ENCODE data around the gene SNX9. TPM values are rescaled to one million over a fixed set of nuclear protein-coding genes. Genes with fewer than 3 reads are reported as not detected.
A peak's percentile ranks its signal among the peaks of the same experiment; 100 is the strongest.
"Not testable (repeated sequence)": the region's sequence is repeated elsewhere in the genome, so short reads cannot be mapped to it uniquely, and the experiment has no call there.

Gene SNX9
- total RNA-seq, 2 donors from 2014 or later = 87.2 to 90.8 TPM

- DNase-seq (ENCODE audit: low spot score) (no peak), ATAC-seq (ENCODE audit: insufficient number of reproducible peaks, low FRiP score, low read depth) (no peak)
- TF ChIP-seq CTCF (IDR thresholded peaks at IDR 0.05) = no peak
- peaks cover 17% of the 10 kb centered on the region for H3K36me3 ChIP-seq
- H3K4me3 ChIP-seq = no peak overlapping the region
- H3K9me3 ChIP-seq = peaks cover 14% of the 10 kb centered on the region
- H3K27me3 ChIP-seq (replicated peaks; ENCODE audit: insufficient read depth) = no peaks in the 10 kb centered on the region
- H3K4me1 ChIP-seq (ENCODE audit: control insufficient read depth in 1 of 2, low read depth in 2 of 2) = no peaks in the 10 kb centered on the region
- H3K27ac ChIP-seq = no peak overlapping the region
These were observed 124.0 kb downstream of the SNX9 start for GRCh38 chr6:157946865-157947532.

GRCh38 chr6:157950899-157951298, 127.9 kb downstream of the SNX9 start:
- peaks cover 14% of the 10 kb centered on the region for H3K9me3 ChIP-seq
- not testable (repeated sequence) for DNase-seq (ENCODE audit: low spot score); H3K4me3 ChIP-seq; H3K27me3 ChIP-seq (replicated peaks; ENCODE audit: insufficient read depth); ATAC-seq (ENCODE audit: insufficient number of reproducible peaks, low FRiP score, low read depth); H3K36me3 ChIP-seq; H3K27ac ChIP-seq
- H3K4me1 ChIP-seq (ENCODE audit: control insufficient read depth in 1 of 2, low read depth in 2 of 2) = peaks cover 0 to 13% of the 10 kb centered on the region in 2 donors

GRCh38 chr6:157951828-157952227, 128.8 kb downstream of the SNX9 start:
- H3K9me3 ChIP-seq = peaks cover 14% of the 10 kb centered on the region
- DNase-seq (ENCODE audit: low spot score) (no peak), ATAC-seq (ENCODE audit: insufficient number of reproducible peaks, low FRiP score, low read depth) (no peak)
- TF ChIP-seq CTCF (IDR thresholded peaks at IDR 0.05) = no peak
- H3K4me1 ChIP-seq (ENCODE audit: control insufficient read depth in 1 of 2, low read depth in 2 of 2) = peaks cover 0 to 13% of the 10 kb centered on the region in 2 donors
- H3K4me3 ChIP-seq = no peak overlapping the region
- H3K27ac ChIP-seq = no peak overlapping the region
- H3K27me3 ChIP-seq (replicated peaks; ENCODE audit: insufficient read depth) = no peaks in the 10 kb centered on the region
- H3K36me3 ChIP-seq = no peaks in the 10 kb centered on the region

GRCh38 chr6:157952861-157953351, 129.9 kb downstream of the SNX9 start:
- H3K27me3 ChIP-seq (replicated peaks; ENCODE audit: insufficient read depth) = no peaks in the 10 kb centered on the region
- ATAC-seq (ENCODE audit: insufficient number of reproducible peaks, low FRiP score, low read depth) (no peak), DNase-seq (ENCODE audit: low spot score) (no peak)
- peaks cover 0 to 13% of the 10 kb centered on the region in 2 donors for H3K4me1 ChIP-seq (ENCODE audit: control insufficient read depth in 1 of 2, low read depth in 2 of 2)
- no peak overlapping the region for H3K4me3 ChIP-seq
- no peaks in the 10 kb centered on the region for H3K36me3 ChIP-seq
- no peak for TF ChIP-seq CTCF (IDR thresholded peaks at IDR 0.05)
- H3K9me3 ChIP-seq = peaks cover 14% of the 10 kb centered on the region
- H3K27ac ChIP-seq = no peak overlapping the region

GRCh38 chr6:157953580-157954091, 130.6 kb downstream of the SNX9 start:
- TF ChIP-seq CTCF (IDR thresholded peaks at IDR 0.05) = no peak
- peak overlapping the region; percentile 70 for H3K4me3 ChIP-seq
- no peaks in the 10 kb centered on the region for H3K36me3 ChIP-seq
- ATAC-seq (ENCODE audit: insufficient number of reproducible peaks, low FRiP score, low read depth) (no peak), DNase-seq (ENCODE audit: low spot score) (no peak)
- peaks cover 20% of the 10 kb centered on the region for H3K9me3 ChIP-seq
- peaks cover 0 to 13% of the 10 kb centered on the region in 2 donors for H3K4me1 ChIP-seq (ENCODE audit: control insufficient read depth in 1 of 2, low read depth in 2 of 2)
- peak overlapping the region; percentile 26 to 42 for H3K27ac ChIP-seq
- no peaks in the 10 kb centered on the region for H3K27me3 ChIP-seq (replicated peaks; ENCODE audit: insufficient read depth)
